ENCODE results near the gene FAM83E. TPM values are rescaled to one million over a fixed set of nuclear protein-coding genes. Genes with fewer than 3 reads are reported as not detected.

The FAM83E gene
- total and polyA plus RNA-seq, 2 of the 8 experiments (the other 6 are each of a cell fraction or from before 2014, with no cell fraction given) = 1.8 to 5.3 TPM

GRCh38 chr19:48631225-48631624, 16.3 kb upstream of the FAM83E start:
- CTCF ChIA-PET (ENCODE audit: partially characterized antibody) = interaction anchor here (0.5 to 1.9 kb wide), 12 partner anchors 9 to 433 kb away, joined by 3 to 7 read pairs (median 3); partner anchors contain the start of gene CA11
- no peaks in the 10 kb centered on the region for H3K9me3 ChIP-seq (ENCODE audit: insufficient read depth in 2 of 2, low read depth in 1 of 2, low read length in 1 of 2)
- no peak overlapping the region for H3K14ac ChIP-seq (ENCODE audit: insufficient read length)
- H3K18ac ChIP-seq (ENCODE audit: extremely low read depth, low read length) = 0 out of 2 replicates have a peak overlapping the region, but pooled peaks have one; percentile 29
- POLR2A ChIA-PET (ENCODE audit: partially characterized antibody) = interaction anchor here (0.9 to 30.9 kb wide), 13 partner anchors 10 to 275 kb away, joined by 3 to 788 read pairs (median 4); partner anchors contain the start of genes CA11, FAM83E, RPL18 and SPACA4
- H3K56ac ChIP-seq (replicated peaks; ENCODE audit: insufficient read length, low read depth, low read length) = no peak overlapping the region
- peak overlapping the region; percentile 69 to 83 for H3K4me2 ChIP-seq (ENCODE audit: insufficient read depth in 1 of 2, low read depth in 2 of 2, low read length in 2 of 2)
- H2AFZ ChIP-seq (ENCODE audit: low read length) = no peak overlapping the region
- no peak overlapping the region; the same call in 1 of the 2 replicates for H2BK5ac ChIP-seq (ENCODE audit: low read depth, low read length)
- H3K27me3 ChIP-seq (replicated peaks in 1 of 4; ENCODE audit: control insufficient read depth in 3 of 4, extremely low read depth in 1 of 4, insufficient read depth in 3 of 4, low read length in 3 of 4) = no peaks in the 10 kb centered on the region; a peak in 1 of 7 replicates
- no peak overlapping the region for H2BK15ac ChIP-seq (ENCODE audit: low read length)
- no peak overlapping the region for H2BK120ac ChIP-seq (replicated peaks; ENCODE audit: low read depth, low read length)
- FAIRE-seq (no peak), DNase-seq (ENCODE audit: low read depth in 1 of 2, low spot score in 2 of 2) (no peak)
- H3K27ac ChIP-seq (ENCODE audit: low read depth, low read length) = peak overlapping the region; percentile 71; the same call in 1 of the 2 replicates
- H3K4me1 ChIP-seq (replicated peaks in 1 of 4; ENCODE audit: control insufficient read depth in 3 of 4, insufficient read depth in 4 of 4, low read length in 3 of 4) = peaks cover 4 to 29% (median 22%) of the 10 kb centered on the region in 4 experiments
- H2BK20ac ChIP-seq (ENCODE audit: low read length) = no peak overlapping the region
- H3K79me1 ChIP-seq (ENCODE audit: low read depth, low read length) = no peaks in the 10 kb centered on the region
- H4K91ac ChIP-seq (replicated peaks; ENCODE audit: insufficient read length, low read length) = peak overlapping the region; percentile 48
- H4K20me1 ChIP-seq (replicated peaks in 1 of 2; ENCODE audit: control insufficient read depth in 1 of 2, insufficient read depth in 2 of 2, low read length in 2 of 2) = peaks cover 2 to 8% of the 10 kb centered on the region in 2 experiments
- 63% methylated on average over 3 of the region's 3 CpGs; no CpG with 5 or more reads in 1 of the 2 experiments for WGBS, 2 experiments (ENCODE audit: extremely low coverage in 1 of 2, insufficient coverage in 1 of 2, insufficient read length in 1 of 2, insufficient replicate concordance in 2 of 2, low coverage in 1 of 2, low lambda C conversion rate in 2 of 2, missing lambda C conversion rate in 1 of 2)
- H3K9ac ChIP-seq (replicated peaks in 1 of 4; ENCODE audit: extremely low read depth in 1 of 4, low read depth in 3 of 4, low read length in 3 of 4) = peak overlapping the region in 2 of 4 experiments; percentile 45 to 48; a peak in 2 of 7 replicates
- peaks cover 17% of the 10 kb centered on the region for H3K23me2 ChIP-seq (ENCODE audit: low read depth, low read length)
- no peak overlapping the region for H3K4ac ChIP-seq (replicated peaks; ENCODE audit: insufficient read length, low read depth, low read length)
- peak overlapping the region; percentile 31 for H4K5ac ChIP-seq (ENCODE audit: insufficient read length, low read depth, low read length)
- no peak overlapping the region for H4K8ac ChIP-seq (ENCODE audit: extremely low read depth, insufficient read depth, low read length)
- TF ChIP-seq RBBP5 (IDR thresholded peaks at IDR 0.05; ENCODE audit: borderline replicate concordance, low read depth, low read length) (no peak), SP2 (IDR thresholded peaks at IDR 0.05; ENCODE audit: low read length) (no peak), GTF2F1 (IDR thresholded peaks at IDR 0.05; ENCODE audit: borderline replicate concordance, low read depth, low read length) (no peak), POLR2AphosphoS5 (IDR thresholded peaks at IDR 0.05; ENCODE audit: low read depth, low read length) (0 out of 2 replicates have a peak, but pooled peaks have one; percentile 10)
- TF ChIP-seq, protein P1, sequence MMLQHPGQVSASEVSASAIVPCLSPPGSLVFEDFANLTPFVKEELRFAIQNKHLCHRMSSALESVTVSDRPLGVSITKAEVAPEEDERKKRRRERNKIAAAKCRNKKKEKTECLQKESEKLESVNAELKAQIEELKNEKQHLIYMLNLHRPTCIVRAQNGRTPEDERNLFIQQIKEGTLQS (IDR thresholded peaks at IDR 0.05; ENCODE audit: insufficient read depth, low read depth, low read length) = no peak
- H2BK12ac ChIP-seq (ENCODE audit: low read depth, low read length) = no peak overlapping the region; the same call in 1 of the 2 replicates
- 0 out of 4 replicates have a peak, but pooled peaks cover 0 to 1% of the 10 kb centered on the region in 2 experiments for H3K79me2 ChIP-seq (ENCODE audit: control insufficient read depth in 1 of 2, insufficient read depth in 2 of 2, low read length in 2 of 2)
- H3K36me3 ChIP-seq (ENCODE audit: control insufficient read depth in 2 of 4, insufficient read depth in 4 of 4, low read length in 3 of 4) = peaks cover 0 to 6% (median under 1%) of the 10 kb centered on the region in 4 experiments; a peak in 1 of 8 replicates
- no peak overlapping the region for H3K23ac ChIP-seq (ENCODE audit: insufficient read length)
- no peak overlapping the region for H2AK5ac ChIP-seq (ENCODE audit: low read depth, low read length)
- H3K4me3 ChIP-seq (ENCODE audit: extremely low read depth in 1 of 4, insufficient read depth in 2 of 4, low read depth in 3 of 4, low read length in 4 of 4) = peak overlapping the region; percentile 3 to 55 (median 28); a peak in 5 of 8 replicates
